ENCODE measurements around the gene LCAT.

- TF ChIP-seq CTCF (IDR thresholded peaks at IDR 0.05; ENCODE audit: insufficient read depth, low read length) (no peak), REST (IDR thresholded peaks at IDR 0.05; ENCODE audit: insufficient replicate concordance, low read depth) (no peak), GABPA (IDR thresholded peaks at IDR 0.05; ENCODE audit: low read depth) (no peak), POLR2AphosphoS5 (IDR thresholded peaks at IDR 0.05; ENCODE audit: low read depth) (no peak)
These were observed 46.7 kb downstream of the LCAT start for GRCh38 chr16:67897231-67897630.
